Cortex of kidney (tissue), 1 donor: Measurements from ENCODE around the gene PITPNM3.
"Not testable (repeated sequence)": the region's sequence is repeated elsewhere in the genome, so short reads cannot be mapped to it uniquely, and the experiment has no call there.

Experiments
- DNase-seq: peaks from one replicate; lab custom pipeline; 2025; lab: John Stamatoyannopoulos, UW

The PITPNM3 gene

DNA sequence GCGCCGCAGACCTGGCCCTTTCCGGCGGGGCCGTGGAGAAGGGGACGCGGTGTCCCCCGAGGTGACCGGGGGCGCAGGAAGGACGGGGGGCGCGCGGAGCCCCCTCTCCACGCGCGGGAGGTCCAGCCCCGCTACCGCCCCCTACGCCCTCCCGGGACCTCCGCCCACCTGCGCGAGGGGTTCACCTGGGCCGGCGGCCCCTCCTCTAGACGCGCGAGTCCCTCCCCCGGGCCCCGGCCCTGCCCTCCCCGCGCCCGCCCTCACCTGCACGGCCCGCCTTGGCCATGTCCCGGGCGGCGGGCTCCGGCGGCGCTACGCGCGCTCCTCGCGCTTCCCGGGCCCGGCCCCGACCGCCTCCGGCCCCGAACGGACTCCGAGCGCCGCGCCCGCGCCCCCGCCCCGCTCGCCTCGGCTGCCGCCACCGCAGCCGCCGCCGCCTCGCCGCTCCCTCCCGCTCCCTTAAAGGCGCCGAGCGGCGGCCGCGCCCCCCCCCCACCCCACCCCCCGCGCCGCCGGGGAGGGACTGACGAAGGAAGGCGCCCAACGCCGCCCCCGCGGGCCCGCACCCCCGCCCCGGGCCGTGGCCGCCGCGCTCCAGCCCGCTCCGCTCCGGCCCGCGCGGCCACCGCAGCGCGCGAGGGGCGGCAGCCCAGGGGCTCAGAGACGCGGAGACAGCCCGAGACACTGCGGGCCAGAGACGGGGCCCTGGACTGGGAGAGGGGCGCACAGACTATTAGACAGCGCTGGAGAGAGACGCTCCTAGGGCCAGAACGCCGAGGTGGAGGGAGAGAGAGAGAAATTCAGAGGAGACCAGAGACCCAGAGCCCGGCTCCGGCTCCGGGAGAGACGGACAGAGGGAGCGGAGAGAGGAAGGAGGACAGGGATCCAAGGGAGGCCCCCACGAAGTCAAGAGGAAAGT lies at the start of gene PITPNM3:
PITPNM3 (minus strand) TSS at position 435 of the 919 bp plus-strand sequence; CDS start at position 286, 149 bp downstream.
- no peak for DNase-seq

DNA sequence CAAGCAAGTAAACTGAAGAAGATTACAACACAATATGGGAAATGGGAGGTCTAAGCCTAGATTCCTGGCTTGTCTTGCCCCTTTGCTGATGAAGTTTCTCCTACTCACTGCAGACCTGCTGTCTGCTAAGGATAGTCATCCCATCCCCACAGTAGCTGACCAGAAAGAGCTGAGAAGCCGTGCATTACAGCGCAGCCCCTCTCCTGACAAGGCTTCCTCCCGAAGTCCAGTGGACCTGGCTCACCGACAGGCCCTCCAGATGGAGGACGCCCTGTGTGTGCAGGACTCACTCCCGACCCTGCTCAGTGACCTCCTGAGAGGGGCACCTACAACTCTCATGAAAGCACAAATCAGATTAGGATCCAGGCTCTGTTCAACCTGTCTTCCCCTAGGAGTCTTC lies 48.8 kb upstream of the PITPNM3 start:
- DNase-seq, result no peak

DNA sequence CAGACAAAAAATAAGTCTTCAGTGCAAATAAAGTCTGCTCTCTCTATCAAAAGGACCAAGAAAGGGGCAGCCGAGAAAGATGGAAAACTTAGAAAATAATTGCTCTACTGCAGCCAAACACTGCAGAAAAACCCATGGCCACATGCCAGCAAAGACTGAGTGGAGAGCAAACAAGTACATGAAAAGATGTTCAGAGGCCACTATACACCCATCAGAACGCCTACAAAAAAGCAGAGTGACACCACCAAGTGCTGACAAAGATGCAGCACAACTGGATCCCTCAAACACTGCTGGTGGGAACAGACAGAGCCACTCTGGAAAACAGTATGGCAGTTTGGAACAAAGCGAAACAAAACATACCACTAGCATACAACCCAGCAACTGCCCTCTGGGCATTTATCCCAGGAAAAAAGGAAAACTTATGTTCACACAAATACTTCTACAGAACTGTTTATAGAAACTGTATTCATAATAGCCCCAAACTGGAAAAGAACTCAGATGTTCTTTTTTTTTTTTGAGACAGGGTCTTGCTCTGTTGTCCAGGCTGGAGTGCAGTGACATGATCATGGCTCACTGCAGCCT lies 47.5 kb upstream of the PITPNM3 start:
- no peak for DNase-seq

DNA sequence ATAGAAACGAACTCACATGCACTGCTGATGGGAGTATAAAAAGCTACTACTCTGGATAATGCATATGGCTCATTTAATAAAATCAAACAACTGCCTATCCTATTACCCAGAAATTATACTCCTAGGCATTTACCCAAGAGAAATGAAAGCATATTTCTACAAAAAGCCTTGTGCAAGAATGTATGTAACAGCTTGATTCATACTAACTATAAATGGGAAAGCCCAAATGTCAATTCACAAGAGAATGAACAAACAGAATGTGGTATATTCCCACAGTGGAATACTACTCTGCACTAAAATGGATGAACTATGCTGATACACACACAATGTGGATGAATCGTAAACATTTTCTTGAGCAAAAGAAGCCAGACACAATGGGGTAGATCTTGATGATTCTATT lies 45.8 kb upstream of the PITPNM3 start:
- no peak for DNase-seq

DNA sequence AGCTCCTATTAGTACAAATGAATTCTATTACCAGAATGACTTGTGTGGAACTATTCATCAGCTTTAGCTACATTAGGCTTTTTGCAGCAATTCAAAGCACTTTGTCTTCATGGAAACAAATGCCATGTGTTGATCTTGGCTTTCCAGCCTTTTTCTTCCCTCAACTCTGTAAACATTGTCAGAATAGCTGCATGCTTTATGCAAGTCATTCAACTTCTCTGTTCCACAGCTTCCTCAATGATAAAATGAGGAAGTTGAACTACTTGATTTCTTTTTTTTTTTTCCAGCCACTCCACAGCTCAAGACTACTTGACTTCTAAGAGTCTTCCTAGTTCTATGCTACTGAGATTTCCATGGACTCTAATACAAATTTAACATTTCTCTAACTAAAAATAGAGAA lies 43.0 kb upstream of the PITPNM3 start:
- DNase-seq, result no peak

DNA sequence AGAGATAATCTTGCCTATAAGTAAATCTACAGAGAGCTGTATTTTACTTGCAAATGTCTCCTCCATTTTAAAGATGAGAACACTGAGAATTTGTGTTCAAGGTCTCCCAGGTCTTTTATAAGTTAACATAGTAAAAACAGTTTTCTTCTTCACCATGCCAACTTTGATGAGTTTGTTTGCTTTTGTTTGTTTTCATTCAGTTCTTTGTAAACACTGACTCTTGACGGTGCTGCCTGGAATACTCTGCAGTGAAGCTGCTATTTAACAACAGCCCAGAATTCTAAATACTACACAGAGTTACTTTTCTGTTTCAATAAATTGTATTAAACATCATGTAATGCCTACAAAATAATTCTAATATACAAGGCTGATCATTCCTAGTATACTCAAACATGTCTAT lies 41.4 kb upstream of the PITPNM3 start:
- no peak for DNase-seq

DNA sequence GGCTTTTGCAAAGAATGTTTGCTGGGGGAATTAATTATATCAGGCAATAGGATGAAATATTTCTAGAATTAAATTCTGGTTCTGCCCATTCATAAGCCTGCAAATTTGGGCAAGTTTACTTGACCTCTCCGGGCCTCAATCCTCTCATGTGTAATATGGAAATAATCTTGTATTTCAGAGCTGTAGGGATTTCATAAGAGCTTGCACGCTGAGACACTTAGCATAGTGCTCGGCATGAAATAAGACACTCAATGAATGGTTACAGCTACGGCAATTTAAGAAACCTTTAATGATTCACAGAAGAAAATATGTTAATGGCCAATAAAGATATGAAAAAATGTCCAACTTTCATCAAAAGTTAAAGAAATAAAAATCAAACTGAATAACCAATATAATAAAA lies 40.6 kb upstream of the PITPNM3 start:
- DNase-seq, result no peak

DNA sequence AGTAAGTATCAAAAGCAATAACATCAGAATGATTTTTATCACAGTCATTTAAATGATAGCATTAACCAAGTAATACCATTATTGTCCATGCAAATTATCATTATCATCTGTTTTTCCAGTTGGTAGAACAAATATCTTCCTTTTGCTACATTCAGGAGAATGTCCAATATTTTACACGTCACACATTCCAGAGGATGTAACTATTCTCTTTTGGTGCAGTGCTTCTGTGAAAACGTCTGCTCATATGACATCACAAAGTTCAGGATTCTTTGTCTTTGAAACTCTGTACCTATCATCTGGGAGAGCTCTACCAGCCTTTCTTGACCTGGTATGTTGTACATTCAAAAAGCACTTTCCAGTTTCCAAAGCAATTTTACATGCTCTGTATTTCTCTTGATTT lies 40.2 kb upstream of the PITPNM3 start:
- no peak for DNase-seq

DNA sequence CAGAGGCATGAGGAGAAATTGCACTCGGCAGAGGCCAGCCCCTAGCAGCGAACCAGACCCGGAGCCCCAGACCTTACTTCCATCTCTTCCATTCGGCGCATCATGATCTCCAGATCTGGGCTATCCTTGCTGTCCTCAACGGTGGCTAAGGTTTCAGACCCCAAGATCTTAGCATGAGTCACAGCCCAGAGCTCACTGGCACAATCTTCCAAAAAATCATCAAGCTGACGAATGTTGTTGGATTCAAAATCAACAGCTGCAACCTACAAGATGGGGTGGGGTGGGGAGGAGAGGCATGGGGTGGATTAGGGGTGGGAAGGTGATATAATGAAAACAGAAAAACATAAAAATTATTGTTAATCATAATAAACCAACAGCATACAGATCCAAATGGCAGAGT lies 39.7 kb upstream of the PITPNM3 start:
- DNase-seq, result no peak

DNA sequence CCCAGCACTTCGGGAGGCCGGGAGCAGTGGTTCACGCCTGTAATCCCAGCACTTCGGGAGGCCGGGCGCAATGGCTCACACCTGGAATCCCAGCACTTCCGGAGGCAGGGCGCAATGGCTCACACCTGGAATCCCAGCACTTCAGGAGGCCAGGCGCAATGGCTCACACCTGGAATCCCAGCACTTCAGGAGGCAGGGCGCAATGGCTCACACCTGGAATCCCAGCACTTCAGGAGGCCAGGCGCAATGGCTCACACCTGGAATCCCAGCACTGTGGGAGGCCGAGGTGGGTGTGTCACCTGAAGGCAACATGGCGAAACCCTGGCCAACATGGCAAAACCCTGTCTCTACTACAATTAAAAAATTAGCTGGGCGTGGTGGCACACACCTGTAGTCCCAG lies 37.0 kb upstream of the PITPNM3 start:
- not testable (repeated sequence) for DNase-seq

DNA sequence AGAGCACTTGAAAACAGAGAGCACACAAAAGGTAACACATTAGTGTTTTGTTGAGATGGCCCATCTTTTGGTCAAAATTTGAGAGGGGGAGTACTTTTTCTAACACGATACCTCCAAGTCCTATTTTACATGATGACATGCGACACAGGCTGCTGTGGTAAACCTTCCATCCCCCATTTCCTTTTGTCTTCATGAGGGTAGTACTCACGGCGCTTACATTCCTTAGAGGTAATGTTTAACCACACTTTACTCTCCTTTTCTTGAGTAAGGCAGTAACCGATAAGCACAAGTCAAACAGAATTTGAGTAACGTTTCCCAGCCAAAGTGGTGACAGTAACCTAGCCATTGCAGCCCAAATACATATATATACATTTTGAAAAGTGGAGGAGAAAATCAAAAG lies 35.8 kb upstream of the PITPNM3 start:
- DNase-seq, result no peak

DNA sequence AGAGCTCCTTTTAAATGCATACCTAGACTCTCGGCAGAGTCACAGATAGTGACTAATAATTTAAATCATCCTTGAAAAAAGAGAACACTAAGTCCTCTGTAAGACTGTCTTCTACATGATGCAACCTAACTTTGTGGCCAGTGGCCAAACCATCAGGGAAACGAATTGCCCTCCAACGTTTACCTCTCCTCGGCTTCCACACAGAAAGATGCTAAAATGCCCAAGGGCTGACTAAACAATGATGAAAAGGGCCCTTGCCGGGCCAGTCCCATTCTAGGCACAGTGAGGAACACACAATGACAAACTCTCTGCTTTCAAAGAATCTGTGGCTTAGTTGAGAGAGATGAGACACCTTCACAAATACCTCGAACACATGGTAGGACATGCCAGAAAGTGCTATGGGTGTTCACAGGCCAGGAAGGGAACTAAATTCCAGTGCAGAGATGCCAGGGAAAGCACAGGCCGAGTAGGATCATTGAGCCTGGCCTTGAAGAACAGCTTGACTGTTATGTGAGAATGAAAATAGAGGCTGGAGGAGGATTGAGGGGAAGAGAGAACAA lies 35.3 kb upstream of the PITPNM3 start:
- no peak for DNase-seq

DNA sequence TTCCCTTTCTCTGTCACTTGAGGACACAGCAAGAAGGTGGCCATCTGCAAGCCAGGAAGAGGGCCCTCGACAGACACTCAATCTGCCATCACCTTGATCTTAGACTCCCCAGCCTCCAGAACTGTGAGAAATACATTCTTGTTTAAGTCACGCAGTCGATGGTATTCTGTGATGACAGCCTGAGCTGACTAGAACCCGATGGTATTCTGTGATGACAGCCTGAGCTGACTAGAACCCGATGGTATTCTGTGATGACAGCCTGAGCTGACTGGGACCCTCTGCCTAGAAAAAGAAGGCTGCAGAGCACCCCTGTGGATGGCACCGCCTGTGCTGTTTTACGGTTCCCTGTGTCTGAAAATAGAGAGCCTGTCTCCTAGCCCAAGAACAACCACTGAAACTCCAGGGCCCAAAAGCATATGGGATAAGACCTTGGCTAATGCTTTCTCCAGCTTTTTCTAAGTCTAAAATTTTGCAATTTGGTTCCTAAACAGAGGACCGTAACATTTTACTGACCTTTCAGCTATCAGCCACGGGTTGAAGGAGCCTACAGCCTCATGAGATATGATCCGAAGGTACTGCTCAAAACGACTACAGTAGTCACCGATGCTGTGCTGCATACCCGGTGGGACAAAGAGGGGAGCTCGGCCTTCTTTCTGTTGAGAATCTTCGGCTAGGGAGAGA lies 33.1 kb upstream of the PITPNM3 start:
- no peak for DNase-seq

DNA sequence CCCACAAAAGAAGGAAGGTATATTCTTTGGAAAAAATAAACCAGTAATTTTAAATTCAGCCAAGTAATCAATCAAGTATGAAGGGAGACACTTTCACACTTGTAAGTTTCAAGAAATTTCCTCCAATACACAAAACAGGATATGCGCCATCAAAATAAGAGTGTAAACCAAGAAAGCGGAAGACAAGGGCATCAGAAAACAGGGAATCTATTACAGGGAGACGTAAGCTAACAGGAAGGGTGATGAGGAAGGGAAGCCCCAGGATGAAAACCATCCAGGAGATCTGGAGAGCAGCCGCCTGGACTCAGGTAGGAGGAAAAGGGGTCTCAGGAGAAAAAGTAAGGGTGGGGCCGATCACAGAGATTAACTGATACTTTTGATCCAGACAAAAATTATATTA lies 31.8 kb upstream of the PITPNM3 start:
- DNase-seq, result no peak

DNA sequence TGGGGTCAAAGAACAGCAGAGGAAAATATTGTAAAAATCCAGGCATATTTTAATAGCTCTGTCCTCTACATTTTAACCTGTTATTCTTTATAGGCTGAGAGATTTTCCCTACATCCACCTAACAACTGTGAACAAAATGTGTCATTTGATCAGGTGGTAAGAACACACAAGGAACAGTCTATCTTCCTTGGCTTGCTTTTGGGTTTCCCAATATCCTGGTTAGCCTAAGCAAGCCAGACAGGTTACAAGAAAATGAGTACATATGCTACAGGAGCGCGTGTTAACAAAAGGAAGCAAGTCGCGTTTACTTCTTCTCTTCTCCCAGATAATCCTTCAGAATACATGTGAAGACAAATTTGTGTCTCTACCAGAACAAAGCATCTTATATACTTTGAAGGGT lies 31.0 kb upstream of the PITPNM3 start:
- DNase-seq, result no peak

DNA sequence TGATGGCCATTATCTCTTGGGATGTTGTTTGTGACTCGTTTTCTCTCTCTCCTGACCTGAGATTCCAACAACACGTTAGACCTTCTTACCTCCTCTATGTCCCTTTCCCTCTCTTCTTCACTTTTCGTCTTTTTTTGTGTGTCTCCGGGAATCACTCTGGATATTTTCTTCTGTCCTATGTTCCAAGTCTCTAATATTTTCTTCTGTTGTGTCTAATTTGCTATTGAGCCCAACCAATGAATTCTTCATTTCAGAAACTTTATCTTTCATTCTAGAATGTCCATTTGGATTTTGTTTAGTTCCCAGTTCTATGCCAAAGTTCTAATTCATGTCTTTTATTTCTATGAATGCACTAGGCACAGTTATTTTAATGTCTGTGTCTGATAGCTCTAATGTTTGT lies 27.1 kb upstream of the PITPNM3 start:
- no peak for DNase-seq

DNA sequence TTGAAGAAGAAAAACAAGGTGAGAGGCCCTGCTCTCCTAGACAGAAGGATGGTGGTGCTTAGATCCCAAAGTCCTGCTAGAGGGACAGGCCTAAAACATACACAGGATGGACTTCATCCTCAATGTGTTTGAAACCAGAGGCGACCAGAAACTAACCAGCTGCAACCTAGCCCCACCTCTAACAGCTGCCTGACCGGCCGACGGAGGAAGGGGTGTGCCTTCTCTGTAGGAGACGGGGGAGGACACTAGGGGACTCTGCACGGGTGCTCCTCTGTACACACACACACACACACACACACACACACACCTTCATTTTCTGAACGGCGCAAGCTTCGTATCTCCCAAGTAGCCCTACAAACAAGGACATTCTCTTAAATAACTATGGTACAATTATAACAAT lies 24.3 kb upstream of the PITPNM3 start:
- DNase-seq, result no peak

DNA sequence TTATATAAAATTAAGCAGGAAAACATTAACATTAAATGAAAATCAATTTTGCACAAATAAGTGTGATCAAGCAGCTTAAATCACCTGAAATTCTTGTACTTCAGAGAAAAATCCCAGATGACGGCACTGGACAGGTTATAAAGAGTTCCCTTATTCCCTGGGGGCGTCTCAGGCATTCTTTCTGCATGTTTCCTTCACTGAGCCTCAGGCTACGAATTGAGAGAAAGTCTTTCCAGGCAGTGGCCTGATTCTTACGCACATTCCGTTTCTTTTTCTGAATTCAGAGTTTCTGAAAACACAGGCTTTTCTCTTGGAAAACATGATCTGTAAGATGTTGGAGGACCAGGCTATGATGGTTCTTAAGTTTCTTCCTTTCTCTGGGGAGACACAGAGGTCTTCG lies 22.1 kb upstream of the PITPNM3 start:
- no peak for DNase-seq

DNA sequence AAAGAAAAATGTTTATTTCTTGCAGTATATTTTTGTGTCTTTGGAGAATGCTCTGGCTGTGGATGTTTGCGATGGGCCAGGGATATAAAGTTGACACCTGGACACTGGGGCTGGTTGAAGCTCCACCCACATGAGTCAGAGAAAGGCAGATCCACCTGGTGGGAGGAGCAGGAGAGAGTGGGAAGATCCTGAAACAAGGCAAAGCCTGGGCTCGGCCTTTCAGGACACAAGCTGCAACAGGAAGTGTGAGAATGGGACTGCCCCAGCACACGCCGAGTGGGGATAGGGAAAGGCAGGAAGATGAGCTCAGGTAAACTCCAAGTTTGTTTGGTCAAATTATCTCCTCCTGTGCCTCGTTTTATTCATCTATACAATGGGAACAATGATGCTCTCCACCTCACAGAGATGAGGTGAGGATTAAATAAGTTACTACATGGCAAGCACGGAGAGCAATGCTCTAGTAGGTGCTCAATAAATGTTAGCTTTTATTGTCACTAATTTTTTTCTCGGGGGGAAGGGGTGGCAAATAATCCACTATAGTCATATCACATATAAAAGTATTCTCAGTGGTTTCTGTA lies 21.4 kb upstream of the PITPNM3 start:
- DNase-seq, result no peak

DNA sequence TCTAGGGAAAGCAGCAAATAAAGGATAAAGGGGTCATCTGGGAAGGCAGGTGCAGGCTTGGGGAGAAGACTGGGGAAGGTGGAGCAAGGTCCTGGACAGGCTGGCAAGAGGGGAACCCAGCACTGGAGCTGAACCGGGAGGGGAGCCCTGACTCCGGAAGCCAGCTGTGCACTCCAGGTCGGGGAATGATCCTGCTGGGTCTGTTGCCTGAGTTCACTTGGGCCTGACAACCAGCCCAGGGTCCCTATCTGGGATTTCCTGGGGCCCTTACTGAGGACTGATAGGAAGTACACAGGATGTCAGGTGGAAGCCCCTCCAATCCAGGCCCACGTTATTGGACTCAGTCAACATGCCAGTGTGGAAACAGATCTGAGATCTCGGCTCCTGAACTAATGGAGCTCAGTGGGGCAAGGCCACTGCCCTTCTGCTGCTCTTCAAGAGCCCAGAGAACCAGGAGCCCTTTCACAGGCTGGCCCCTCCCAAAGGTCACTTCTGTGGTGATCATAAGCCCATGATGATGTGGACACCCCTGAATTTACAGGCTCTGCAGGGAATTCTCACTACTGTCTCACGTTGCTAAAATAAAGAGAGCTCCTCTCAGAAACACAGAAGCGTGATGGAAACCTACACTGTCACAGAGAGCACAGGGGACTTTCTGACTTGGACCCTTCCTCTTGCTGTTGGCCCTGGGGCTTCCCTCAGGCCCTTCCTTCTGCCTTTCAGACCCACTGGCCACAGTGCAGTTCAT lies 19.9 kb upstream of the PITPNM3 start:
- DNase-seq, result no peak

DNA sequence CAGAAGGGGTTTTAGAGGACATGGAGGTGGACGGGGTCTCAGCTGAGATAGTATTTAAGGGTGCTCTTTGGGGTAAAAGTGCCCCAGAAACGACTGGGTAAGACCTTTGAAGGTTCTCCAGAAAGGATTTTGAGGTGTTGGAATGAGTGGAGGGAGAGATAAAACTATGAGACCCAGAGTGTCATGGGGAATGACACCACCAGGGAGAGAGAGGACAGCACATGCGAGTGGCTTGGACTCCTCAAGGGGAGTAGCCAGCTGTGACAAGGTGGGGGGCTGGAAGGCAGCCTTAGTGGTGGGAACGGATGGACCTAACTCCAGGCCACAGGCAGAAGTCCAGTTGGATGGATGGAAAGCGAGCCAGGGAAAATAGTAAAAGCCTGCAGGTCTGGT lies 19.2 kb upstream of the PITPNM3 start:
- no peak for DNase-seq
